Measurements from ENCODE around the gene ARHGAP5. TPM values are rescaled to one million over a fixed set of nuclear protein-coding genes. Genes with fewer than 3 reads are reported as not detected.

Gene ARHGAP5
- total RNA-seq, 6 donors from 2014 or later, result 31.4 to 150 (median 78.3) TPM

DNA sequence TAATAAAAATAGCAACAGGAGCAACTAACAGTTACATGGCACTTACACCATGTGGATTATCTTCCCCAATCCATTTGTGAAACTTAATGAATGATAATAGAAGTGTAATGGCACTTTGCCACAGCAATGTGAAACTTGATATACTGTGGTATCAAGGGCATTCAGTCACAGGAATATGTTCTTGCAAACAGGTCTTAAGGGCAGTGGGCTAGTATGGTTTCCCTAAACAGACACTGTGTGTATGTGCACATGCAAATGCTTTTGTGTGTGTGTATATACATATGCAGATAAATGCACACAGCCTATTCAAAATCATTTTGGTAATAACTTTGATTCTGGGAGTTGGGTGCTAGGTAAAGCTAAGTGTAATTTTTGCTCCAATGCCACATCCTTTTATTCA lies 26.2 kb upstream of the ARHGAP5 start:
- ATAC-seq (ENCODE audit: low FRiP score in 2 of 2) (no peak), DNase-seq (no peak)
- Histone ChIP-seq H3K4me3 (no peak overlapping the region), H3K27me3 (no peaks in the 10 kb centered on the region), H3K4me1 (no peaks in the 10 kb centered on the region), H3K9me3 (no peaks in the 10 kb centered on the region), H3K27ac (no peak overlapping the region), H3K36me3 (no peaks in the 10 kb centered on the region)
- no peak for TF ChIP-seq EP300 (IDR thresholded peaks at IDR 0.05)

DNA sequence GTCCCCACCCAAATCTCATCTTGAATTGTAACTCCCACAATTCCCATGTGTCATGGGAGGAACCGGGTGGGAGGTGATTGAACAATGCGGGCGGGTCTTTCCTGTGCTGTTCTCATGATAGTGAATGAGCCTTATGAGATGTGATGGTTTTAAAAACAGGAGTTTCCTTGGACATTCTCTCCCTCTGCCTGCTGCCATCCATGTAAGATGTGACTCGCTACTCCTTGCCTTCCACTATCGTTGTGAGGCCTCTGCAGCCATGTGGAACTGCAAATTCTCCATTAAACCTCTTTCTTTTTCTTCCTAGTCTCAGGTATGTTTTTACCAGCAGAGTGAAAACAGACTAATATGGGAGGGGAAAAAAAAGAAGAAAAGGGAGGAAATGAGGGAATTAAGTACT lies 22.6 kb upstream of the ARHGAP5 start:
- H3K4me1 ChIP-seq, result no peaks in the 10 kb centered on the region
- no peak overlapping the region for H3K27ac ChIP-seq
- DNase-seq (no peak), ATAC-seq (ENCODE audit: low FRiP score in 2 of 2) (no peak)
- WGBS, 2 donors, result 90 to 94% methylated on average over 5 of the region's 5 CpGs
- no peaks in the 10 kb centered on the region for H3K27me3 ChIP-seq
- H3K9me3 ChIP-seq, result no peaks in the 10 kb centered on the region
- H3K4me3 ChIP-seq, result no peak overlapping the region
- H3K36me3 ChIP-seq, result no peaks in the 10 kb centered on the region
- no peak for TF ChIP-seq EP300 (IDR thresholded peaks at IDR 0.05)
- TF ChIP-seq POLR2A (IDR thresholded peaks at IDR 0.05), result no peak
- no peak for TF ChIP-seq POLR2AphosphoS5 (IDR thresholded peaks at IDR 0.05)
- TF ChIP-seq, protein P1, sequence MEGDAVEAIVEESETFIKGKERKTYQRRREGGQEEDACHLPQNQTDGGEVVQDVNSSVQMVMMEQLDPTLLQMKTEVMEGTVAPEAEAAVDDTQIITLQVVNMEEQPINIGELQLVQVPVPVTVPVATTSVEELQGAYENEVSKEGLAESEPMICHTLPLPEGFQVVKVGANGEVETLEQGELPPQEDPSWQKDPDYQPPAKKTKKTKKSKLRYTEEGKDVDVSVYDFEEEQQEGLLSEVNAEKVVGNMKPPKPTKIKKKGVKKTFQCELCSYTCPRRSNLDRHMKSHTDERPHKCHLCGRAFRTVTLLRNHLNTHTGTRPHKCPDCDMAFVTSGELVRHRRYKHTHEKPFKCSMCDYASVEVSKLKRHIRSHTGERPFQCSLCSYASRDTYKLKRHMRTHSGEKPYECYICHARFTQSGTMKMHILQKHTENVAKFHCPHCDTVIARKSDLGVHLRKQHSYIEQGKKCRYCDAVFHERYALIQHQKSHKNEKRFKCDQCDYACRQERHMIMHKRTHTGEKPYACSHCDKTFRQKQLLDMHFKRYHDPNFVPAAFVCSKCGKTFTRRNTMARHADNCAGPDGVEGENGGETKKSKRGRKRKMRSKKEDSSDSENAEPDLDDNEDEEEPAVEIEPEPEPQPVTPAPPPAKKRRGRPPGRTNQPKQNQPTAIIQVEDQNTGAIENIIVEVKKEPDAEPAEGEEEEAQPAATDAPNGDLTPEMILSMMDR (IDR thresholded peaks at IDR 0.05), result no peak

DNA sequence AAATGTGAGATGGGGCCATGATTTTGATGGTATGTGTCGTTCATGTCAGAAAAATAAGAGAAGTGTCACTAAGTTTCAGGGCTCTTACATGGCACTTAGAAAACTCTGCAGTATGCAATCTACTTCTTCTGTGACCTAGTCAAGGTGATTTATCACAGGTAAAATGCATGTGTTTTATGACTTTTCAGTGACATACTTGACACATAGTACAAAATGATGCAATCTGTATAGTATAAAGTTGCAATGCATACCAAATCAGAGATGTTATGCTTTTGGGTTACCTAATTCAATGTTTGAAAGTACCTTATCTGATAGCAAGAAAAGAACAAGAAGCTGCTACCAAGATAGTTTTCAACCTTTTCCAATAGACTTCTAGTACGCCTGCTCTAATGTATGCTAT lies 21.9 kb upstream of the ARHGAP5 start:
- no peaks in the 10 kb centered on the region for H3K4me1 ChIP-seq
- no peak overlapping the region for H3K4me3 ChIP-seq
- H3K36me3 ChIP-seq, result no peaks in the 10 kb centered on the region
- 48 to 97% methylated on average over 2 of the region's 2 CpGs for WGBS, 2 donors
- no peaks in the 10 kb centered on the region for H3K27me3 ChIP-seq
- TF ChIP-seq POLR2AphosphoS5 (IDR thresholded peaks at IDR 0.05) (no peak), POLR2A (IDR thresholded peaks at IDR 0.05) (no peak), EP300 (IDR thresholded peaks at IDR 0.05) (no peak)
- TF ChIP-seq, protein P1 (IDR thresholded peaks at IDR 0.05), result no peak
- H3K9me3 ChIP-seq, result no peaks in the 10 kb centered on the region
- no peak for ATAC-seq (ENCODE audit: low FRiP score in 2 of 2)
- H3K27ac ChIP-seq, result no peak overlapping the region
- no peak for DNase-seq

DNA sequence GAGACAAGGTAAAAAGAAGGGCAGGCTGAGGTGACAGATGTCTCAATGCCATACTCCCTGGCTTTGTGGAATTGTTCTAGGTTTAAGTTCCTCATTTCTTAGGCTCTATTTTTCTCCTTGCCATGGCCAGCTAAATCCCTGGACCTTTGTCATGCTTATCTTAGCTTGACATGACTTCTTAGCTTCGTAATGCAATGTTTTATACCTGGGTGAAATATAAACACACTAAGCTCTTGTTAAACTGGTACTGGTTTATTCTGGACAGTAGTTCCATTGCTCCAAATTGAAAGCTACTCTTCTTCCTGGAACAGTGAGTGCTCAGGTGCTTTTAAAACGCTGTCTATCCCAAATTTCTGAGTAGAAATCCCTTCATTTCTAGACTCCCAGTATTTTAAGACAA lies 17.4 kb upstream of the ARHGAP5 start:
- DNase-seq (no peak), ATAC-seq (ENCODE audit: low FRiP score in 2 of 2) (no peak)
- WGBS, 2 donors, result 86 to 87% methylated on average over 2 of the region's 2 CpGs
- TF ChIP-seq POLR2A (IDR thresholded peaks at IDR 0.05), result no peak
- no peak for TF ChIP-seq EP300 (IDR thresholded peaks at IDR 0.05)
- TF ChIP-seq, protein P1 (IDR thresholded peaks at IDR 0.05), result no peak
- TF ChIP-seq POLR2AphosphoS5 (IDR thresholded peaks at IDR 0.05), result no peak
- no peak overlapping the region for H3K4me3 ChIP-seq
- no peaks in the 10 kb centered on the region for H3K9me3 ChIP-seq
- no peaks in the 10 kb centered on the region for H3K36me3 ChIP-seq
- H3K27me3 ChIP-seq, result no peaks in the 10 kb centered on the region
- no peak overlapping the region for H3K27ac ChIP-seq
- H3K4me1 ChIP-seq, result no peaks in the 10 kb centered on the region

DNA sequence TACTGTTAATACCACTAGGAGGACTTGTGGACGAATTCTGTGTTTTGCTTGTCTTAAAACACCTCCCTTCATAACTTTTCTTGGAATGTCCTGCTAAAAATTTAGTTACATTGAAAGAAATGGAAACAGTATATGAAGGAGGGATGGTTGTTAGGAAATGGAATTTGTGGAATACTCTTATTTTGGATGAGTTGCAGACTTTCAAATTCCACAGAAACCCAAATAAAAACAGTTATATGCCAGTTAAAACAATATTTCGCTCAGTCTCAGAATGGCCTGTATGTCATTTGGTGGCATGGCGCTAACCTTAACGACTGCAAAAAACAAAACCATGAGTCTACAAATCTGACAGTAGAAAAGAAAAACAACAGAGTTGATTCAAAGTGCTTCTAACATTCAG lies 12.2 kb upstream of the ARHGAP5 start:
- no peaks in the 10 kb centered on the region for H3K9me3 ChIP-seq
- 83 to 89% methylated on average over 4 of the region's 4 CpGs for WGBS, 2 donors
- H3K4me1 ChIP-seq, result no peaks in the 10 kb centered on the region
- H3K27me3 ChIP-seq, result no peaks in the 10 kb centered on the region
- ATAC-seq (ENCODE audit: low FRiP score in 2 of 2) (no peak), DNase-seq (no peak)
- no peak overlapping the region for H3K27ac ChIP-seq
- no peaks in the 10 kb centered on the region for H3K36me3 ChIP-seq
- H3K4me3 ChIP-seq, result no peak overlapping the region
- no peak for TF ChIP-seq POLR2A (IDR thresholded peaks at IDR 0.05)
- no peak for TF ChIP-seq POLR2AphosphoS5 (IDR thresholded peaks at IDR 0.05)
- TF ChIP-seq, protein P1 (IDR thresholded peaks at IDR 0.05), result no peak
